GM11168 (cell line): ENCODE measurements around the gene PRRX2.

Experiments
- in situ Hi-C: fragments of 300-500 bp; cut with MboI; formaldehyde crosslinking; loops from one replicate; pipeline ENCODE4 v1.12.0; 2022; ENCODE audit warnings: low sequenced_read_pairs; ENCODE audit not compliant: unreplicated experiment

PRRX2 gene

GRCh38 chr9:129698254-129698757 lies 32.9 kb downstream of the PRRX2 start:
- in situ Hi-C loops, result no loop called here

DNA sequence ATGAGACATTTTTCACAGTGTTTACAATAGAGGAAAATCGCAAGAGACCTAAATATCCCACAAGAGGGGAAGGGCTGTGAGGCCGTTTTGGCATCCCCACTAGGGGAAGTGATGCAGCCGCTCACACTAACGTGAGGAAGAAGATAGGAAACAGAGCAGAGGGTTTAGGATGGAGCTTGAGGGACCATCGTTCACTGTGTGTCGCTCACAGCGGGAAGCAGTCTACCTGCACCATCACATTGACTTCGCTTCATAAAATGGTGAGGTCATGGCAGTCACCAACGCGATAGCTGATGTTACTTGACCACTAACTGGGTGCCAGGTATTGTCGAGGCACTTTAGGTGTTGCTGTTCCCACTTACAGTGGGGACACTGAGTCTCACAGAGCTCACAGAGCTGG lies 35.6 kb downstream of the PRRX2 start:
- in situ Hi-C loops, result no loop called here

DNA sequence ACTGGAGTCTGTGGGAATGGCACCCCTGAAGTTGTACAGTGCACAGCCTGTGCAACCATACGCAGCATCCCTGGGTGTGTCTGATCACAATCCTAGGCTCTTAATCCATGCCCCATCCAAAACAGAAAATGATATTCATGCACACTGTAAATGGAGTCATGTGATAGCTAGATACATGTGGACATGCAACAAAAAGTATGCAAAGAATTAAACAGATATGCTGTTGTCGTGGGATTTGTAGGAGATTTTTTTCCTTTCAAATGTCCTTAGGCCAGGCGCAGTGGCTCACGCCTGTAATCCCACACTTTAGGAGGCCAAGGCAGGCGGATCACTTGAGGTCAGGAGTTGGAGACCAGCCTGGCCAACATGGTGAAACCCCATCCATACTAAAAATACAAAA lies 36.1 kb downstream of the PRRX2 start:
- in situ Hi-C loops, result no loop called here

DNA sequence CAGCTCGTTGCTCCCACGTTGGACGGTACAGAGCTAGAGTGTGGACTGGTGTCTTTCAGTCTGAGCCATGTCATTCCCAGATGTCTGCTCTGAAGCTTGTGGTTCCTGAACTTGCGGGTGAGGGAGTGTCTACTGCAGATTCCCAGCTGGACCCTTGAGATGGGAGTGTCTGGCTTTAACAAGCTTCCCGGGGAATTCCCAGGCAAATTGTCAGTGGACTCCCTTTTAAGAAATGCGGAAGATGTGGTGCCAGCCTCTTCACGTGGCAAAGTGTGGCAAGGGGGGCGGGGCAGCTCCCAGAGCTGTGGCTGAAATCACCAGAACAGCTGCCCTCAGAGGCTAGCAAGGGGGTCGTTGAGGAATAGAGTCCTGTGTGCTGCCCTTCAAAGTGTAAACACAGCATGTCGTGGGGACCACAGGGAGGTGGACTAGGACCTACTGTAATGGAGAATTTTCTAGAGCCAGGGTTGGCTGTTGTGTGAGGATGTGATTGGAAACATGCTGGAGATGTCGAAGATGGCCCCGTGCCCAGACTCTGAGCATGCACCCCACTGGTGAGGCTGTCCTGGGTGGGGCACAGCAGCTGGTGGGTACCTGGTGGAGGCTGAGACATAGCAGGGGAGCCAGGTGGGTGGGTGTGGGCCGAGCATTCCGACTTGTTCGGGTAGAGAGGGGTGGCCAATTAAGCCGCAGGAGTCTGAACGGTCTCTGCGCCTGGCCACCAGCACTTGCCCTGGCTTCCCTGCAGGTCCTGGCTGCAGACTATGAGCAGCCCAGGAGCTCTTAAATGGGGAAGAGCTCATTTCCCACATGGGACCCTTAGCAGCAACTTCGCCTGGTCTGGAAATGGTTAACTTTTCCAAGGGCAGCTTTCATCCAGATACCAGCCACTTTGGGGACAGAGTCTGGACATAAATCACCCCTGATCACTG lies 37.4 kb downstream of the PRRX2 start:
- in situ Hi-C loops, result no loop called here

DNA sequence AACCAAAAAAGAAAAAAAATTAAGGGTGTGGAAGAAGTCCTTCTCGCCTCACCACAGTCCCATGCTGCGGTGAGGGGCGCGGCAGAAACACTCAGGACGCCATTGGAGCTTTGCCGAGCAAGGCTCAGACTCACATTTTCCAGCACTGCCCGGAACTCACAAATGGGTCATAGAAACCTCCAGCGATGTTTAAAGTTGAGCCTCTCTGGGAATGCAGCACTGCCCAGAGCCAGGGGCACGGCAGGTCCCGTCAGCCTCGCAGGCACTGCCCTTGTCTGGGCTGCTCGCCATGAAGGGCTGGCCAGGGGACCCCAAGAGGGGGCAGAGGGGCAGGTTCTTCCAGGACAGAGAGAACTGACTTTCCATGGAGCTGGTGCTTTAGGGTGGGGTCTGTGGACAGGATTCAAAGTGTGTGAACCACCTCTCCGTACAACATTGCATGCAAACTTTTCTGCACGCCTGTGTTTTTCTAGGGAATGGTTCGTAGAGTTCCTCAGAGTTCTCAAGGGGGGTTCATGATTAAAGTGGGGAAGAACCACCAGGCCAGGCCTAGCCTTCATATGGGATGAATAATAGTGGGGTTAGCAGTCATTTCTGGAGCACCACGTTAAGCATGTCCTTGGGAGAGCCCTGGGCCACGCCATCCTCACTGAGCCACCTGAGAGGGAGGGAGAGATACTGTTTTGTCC lies 38.4 kb downstream of the PRRX2 start:
- in situ Hi-C loops, result no loop called here

- in situ Hi-C loops, result no loop called here
Measured at GRCh38 chr9:129704807-129705206, 39.4 kb downstream of the PRRX2 start.

DNA sequence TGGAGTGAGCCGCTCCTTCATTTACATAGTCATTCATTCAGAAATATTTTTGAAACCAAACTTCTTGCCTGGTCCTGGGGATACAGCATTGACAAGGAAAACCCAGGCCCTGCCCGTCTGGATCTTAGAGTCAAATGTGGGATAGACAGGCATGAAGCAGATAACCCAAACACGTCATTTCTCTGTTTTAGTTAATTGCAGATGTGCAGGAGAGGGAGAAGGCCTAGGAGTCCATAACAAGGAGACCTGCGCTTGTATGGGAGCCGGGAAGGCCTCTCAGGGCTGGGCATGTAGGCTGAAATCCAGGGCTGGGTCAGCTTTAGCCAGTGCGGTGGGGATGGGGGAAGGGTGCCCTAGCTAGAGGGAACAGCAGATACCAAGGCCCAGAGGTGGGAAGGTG lies 43.3 kb downstream of the PRRX2 start:
- in situ Hi-C loops, result no loop called here

- in situ Hi-C loops, result no loop called here
Measured at GRCh38 chr9:129709438-129710168, 44.2 kb downstream of the PRRX2 start.

DNA sequence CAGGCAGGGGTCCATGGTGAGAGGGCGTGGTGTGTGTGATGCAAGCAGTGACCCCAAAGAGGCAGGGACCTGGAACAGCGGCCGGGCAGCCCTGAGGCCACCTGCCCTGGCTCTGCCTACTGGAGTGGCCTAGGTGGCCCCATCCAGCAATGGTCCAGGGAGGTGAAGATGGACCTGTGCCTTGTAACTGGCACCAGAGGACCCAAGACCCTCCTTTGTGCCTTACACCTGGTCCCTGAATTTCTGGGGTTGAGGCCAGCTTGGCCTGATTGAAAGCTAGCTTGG lies 44.7 kb downstream of the PRRX2 start:
- in situ Hi-C loops, result no loop called here

- in situ Hi-C loops, result no loop called here
Measured at GRCh38 chr9:129712634-129713401, 47.4 kb downstream of the PRRX2 start.

DNA sequence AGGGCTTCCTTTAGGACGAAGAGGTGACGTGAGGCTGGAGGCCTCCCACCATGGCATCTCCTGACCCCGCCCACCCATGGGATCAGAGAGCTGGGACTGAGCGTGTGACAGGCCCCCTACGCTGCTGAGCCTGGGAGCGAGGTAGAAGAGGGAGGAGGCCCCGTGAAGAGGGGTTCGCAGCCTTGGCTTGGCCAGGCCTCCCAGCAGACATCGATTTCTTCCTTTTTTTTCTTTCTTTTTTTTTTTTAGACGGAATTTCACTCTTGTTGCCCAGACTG lies 47.9 kb downstream of the PRRX2 start:
- in situ Hi-C loops, result no loop called here

DNA sequence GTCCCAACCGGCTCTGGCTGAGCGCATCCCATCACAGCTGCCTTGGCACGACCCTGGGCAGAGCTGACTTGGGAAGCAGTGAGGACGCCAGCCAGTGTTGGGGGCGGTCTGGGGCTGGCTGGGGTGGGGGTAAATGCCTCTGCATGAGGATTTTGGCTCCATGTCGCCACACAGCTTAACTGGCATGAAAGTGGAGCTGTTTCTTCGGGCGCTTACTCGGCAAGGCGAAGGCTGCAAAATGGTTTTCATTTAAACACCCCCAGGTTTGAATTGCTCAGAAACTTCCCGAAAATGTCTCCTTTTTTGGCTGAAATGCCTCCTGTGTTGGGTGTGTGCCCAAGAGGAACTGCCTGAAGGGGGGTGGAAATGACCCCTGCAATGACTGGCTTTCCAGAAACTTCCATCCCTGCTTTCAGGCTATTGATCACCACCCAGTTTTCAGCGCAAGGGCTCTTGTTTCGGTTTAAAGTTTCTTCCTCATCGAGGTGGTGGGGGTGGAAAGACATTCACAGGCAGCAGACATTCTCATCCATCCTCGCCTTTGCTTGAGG lies 49.1 kb downstream of the PRRX2 start:
- in situ Hi-C loops, result no loop called here

DNA sequence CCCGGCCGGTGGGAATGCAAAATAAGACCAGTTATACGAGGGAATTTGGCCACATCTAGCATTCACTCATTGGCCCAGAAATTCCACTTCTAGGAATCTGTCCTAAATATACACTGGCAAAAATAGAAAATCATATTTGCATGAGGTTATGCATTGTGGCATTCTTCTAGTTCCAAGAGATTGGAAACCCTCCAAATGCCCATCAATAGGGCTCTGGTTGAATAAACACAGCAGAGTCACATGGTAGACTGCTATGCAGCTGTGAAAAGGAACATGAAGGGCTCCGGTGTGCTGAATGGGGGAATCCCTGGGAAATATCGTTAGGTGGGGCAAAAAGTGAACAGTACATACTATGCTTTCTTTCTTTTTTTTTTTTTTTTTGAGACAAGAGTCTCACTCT lies 50.6 kb downstream of the PRRX2 start:
- in situ Hi-C loops, result no loop called here

DNA sequence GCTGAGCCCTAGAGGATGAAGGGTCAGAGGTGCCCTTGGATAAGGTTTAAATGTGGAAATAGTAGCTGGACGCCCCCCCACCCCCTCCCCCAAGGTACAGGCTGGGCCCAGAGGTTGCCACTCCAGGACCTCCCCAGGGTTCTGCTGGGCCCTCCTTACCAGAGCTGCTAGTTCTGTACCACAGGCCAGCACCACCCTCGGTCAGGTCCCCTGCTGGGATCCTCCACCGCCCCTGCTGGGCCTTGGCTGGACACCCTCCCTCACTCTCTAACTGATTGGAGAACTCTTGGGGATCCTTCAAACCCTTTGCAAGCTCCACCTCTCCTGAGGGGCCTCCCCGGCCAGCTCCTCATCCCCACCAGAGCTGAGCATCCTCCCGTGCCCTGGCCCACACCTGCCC lies 52.5 kb downstream of the PRRX2 start:
- in situ Hi-C loops, result no loop called here

DNA sequence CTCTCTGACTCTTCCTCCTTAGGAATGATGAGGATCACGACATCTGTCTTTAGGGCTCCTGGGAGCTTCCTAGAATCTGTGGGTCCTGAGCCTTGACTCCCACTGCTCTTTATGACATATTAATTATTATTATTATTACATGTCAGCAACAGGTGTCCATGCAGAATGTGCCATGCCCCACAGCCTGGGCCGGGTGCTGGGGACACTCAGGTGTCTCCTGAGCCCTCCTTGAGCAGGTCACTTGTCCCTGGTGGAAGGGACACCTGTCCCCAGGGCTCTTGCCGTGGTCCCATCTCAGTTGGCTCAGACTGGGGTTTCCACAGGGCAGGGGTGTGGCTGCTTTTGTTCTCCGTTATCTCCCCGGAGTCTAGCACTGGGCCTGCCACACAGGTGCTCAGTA lies 53.2 kb downstream of the PRRX2 start:
- in situ Hi-C loops, result no loop called here

DNA sequence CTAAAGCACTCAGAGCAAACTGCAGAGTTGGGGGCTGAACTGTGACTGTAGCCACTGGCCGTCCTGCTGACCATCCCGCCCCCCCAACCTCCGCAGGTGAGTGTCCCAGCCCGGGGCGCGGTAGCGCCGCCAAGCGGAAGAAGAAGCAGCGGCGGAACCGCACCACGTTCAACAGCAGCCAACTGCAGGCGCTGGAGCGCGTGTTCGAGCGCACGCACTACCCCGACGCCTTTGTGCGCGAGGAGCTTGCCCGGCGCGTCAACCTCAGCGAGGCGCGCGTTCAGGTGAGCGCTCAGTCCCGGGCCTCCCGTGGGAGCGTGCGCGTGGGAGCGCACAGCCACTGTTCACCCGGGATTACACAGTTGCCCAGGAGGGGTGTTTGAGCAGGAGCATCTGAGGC lies 53.7 kb downstream of the PRRX2 start:
- in situ Hi-C loops, result no loop called here

- in situ Hi-C loops, result no loop called here
Measured at GRCh38 chr9:129720181-129720864, 54.9 kb downstream of the PRRX2 start.

- in situ Hi-C loops, result no loop called here
Measured at GRCh38 chr9:129720865-129721545, 55.6 kb downstream of the PRRX2 start.

DNA sequence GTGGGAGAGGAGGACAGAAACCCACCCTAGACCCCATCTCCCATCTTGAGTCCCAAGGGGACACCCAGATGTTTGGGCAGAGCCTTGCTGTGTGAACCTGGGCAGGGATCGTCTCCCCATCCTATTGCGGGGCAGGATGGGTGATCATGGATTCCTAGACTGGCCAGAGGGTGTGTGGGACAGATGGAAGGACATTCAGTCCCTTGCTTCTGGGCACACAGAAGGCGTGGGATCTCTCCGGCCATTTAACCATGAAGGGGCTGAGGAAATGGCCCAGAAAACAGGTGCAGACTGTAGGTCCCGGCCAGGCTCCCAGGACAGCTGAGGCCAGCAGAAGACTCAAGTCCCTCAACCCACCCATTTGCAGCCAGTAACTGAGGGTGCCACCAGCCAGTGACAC lies 57.5 kb downstream of the PRRX2 start:
- in situ Hi-C loops, result no loop called here
